Jurkat, Clone E6-1 (cell line): ENCODE results near the gene ZNF281.
"Not testable (repeated sequence)": the region's sequence is repeated elsewhere in the genome, so short reads cannot be mapped to it uniquely, and the experiment has no call there.

Experiments used
- DNase-seq: peaks from one replicate; pipeline ENCODE4 v3.0.0-alpha.2; 2011; ENCODE audit warnings: low read depth, low spot score
- H3K4me3 ChIP-seq: 2 replicates; pipeline ENCODE4 v1.5.1; 2011; ENCODE audit warnings: mild to moderate bottlenecking, low read length, control low read depth, moderate library complexity

ZNF281 gene

DNA sequence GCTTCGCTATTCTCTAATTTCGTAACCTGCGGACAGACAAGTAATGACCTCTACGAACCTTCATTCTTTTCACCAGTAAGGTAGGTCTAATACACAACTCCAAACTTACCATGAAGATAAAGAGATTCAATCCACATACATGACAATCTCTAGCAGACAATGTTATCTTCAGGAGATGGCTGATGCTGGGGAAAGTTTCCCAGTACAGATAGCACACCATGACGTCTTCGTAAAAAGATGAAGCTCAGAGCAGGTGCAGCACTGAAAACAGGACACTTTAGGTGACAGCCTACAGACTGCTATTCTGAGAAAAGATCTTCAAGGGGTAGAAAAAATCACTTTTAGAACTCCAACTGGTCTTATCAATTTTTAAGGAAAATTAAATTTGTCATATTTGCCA, 41.3 kb downstream of the ZNF281 start:
- H3K4me3 ChIP-seq, result no peak overlapping the region
- DNase-seq, result no peak

DNA sequence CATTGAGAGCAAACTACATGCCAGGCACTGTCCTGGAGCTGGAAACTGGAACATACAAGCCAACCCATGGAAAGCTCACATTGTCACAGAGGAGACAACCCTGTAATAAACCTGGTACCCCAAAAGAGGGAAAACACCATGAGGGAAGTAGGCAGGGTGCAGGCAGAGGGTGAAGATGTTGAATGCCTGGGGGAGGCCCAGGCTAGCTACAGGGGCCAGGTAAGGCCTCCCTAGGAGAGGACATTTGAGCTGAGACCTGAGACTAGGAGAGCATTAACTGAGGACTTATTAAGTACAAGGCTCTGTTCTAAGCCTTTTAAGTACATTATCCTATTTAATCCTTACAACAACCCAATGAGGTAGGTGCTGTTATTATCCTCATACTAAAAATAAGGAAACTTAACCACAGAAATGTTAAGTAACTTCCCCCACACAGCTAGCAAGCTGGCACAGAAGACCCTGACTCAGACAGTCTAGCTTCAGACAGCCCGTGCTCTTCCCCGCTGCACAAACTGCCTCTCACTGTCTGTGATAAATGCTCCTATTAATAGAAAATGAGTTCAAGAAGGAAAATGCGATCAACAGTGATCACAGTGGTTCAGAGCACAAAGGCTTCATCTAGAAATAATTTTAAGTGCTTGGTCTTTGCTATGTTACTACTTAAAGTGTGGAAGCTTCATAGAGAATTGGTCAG, 41.8 kb downstream of the ZNF281 start:
- H3K4me3 ChIP-seq, result no peak overlapping the region
- no peak for DNase-seq

DNA sequence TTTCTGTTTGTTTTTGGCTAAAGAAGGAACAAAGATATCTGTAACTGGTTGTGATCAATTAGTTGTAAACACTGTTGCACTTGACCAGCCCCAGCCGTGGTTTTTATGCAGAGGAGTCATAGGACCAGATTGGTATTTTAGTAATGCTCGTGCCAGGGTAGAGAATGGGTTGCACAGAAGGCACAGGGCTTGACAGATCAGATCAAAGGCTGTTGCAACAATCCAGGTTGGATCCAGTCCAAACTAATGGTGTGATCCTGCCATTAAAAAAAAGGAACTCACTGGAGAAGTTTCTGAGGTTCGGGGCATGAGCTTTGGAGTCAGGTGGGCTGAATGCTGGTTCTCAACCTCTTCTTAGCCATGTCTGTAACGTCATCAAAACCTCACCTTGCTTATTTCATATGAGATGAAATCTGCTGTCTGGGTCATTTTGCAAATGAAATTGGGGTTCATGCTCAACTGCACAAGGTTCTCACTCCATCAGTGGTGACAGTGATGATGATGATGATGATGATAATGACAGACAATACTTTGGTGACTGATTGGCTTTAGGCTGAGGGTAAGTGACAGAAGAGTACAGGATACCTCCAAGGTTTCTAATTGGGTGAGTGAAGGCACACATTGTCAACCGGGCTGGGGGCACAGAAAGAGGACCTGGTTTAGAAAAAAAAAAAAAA, 43.1 kb downstream of the ZNF281 start:
- DNase-seq, result no peak

DNA sequence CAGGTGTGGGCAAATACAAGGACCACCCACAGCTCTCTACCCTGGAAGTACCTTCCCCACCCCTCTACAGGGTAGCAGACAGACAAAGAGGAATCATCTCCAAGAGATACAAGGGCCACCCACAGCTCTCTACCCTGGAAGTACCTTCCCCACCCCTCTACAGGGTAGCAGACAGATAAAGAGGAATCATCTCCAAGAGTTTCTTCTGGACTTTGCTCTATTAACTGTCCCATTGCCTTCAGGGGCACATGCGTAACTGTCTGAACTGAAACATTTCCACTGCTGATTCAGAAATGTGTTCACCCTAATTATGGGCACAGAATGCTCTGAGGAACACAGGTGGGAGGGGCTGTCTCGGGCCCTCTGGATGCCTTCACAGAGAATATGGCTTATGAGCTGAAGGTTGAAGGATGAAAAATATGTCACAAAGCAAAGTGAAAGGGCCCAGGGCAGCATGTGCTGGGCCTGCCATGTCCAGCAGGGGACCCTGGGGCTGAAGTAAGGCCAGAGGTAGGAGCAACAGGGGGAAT, 43.9 kb downstream of the ZNF281 start:
- no peak for DNase-seq
- H3K4me3 ChIP-seq, result no peak overlapping the region

More for the DNA sequence above, 43.1 kb downstream of the ZNF281 start:
- H3K4me3 ChIP-seq, result no peak overlapping the region

DNA sequence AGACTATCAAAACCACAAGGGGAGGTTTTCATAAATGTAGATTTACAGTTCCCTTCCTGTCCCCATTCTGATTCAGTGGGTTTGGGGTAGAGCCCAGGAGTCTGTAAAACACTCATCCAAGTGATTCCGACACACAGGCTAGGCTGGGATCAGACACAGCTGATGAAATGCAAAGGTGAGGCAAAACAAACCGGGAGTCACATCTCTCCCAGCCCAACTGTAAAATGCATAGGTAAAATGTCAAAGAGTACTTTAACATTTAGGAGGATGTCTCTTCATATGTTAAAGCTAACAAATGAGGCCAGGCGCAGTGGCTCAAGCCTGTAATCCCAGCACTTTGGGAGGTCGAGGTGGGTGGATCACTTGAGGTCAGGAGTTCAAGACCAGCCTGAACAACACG, 45.0 kb downstream of the ZNF281 start:
- no peak for DNase-seq
- no peak overlapping the region for H3K4me3 ChIP-seq

DNA sequence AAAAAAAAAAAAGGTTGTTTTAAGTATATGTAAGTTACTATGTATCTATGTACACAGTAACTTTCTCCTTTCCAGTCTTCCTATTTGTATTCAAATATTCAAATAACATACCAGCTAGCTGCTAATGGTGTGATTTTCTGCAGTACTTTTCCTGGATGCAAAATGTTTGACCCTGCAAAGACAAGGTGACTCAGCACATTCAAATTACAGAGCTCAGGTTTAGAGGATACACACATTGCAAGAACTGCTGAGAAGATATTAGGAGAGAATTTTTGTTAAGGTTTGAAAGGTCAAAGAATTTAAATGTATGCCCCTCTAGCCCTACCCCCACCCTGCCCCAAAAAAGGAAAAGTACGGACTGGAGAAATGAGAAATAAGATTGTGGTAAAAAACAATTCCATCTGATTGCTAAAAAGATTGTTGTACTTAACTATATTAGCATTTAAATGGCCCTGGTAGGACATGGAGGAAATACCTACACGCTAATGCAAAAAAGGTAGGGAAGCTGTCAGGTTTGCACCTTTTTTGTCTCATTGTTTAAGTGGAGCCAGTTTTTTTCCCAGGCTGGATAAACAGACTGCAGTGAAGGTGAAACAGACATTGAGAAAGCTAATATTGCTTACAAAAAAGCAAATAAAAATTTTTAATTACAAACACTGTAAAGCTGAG, 45.6 kb downstream of the ZNF281 start:
- no peak overlapping the region for H3K4me3 ChIP-seq
- DNase-seq, result no peak

DNA sequence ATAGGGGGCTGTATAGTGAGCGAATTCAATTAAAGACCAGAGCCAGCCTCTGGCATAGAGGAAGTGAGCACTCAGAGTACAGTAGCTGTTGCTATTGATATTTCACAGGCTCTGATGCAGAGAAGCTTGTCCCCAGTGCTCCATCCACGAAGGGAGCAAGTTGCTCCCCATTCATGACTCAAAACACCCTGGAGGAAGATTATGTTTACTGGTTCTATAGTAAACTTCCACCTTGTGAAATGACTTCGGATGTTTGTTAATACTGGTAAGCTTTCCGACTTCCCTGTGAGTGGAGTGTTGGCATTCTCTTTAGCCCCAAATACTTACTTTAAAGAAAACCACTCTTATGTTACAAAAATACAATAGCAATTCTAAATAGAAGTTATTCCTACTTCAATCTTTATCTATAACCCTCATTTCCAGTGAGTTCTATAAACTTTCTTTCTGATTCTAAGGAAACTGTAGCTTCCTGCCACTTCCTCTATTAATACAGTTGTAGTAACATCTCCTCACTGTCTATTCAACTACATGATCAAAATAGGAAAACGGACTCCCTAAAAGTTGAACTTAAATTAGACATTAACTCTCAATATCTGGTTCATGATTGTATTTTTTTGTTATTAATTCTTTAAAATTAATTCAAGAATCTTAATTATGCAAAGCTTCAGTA, 46.4 kb downstream of the ZNF281 start:
- no peak overlapping the region for H3K4me3 ChIP-seq

DNA sequence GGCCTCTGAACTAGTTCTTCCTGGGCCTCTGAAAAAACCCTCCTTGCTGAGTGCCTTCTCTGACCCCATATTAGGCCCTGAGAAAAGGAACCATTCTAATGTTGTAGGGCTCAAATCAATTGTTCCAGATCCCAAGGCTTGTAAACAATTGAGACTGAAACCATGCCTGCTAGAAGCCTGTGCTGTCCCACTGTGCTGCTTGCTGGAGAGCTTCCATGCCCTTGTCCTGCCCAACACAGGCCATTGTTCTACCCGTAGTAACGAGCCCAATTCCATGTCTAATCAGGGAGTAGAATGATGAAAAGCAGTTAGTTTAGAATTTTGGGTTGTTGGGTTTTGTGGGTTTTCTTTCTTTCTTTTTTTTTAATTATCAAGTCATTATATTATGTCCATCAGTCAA, 47.4 kb downstream of the ZNF281 start:
- H3K4me3 ChIP-seq, result no peak overlapping the region
- no peak for DNase-seq

More for the DNA sequence above, 46.4 kb downstream of the ZNF281 start:
- DNase-seq, result no peak

DNA sequence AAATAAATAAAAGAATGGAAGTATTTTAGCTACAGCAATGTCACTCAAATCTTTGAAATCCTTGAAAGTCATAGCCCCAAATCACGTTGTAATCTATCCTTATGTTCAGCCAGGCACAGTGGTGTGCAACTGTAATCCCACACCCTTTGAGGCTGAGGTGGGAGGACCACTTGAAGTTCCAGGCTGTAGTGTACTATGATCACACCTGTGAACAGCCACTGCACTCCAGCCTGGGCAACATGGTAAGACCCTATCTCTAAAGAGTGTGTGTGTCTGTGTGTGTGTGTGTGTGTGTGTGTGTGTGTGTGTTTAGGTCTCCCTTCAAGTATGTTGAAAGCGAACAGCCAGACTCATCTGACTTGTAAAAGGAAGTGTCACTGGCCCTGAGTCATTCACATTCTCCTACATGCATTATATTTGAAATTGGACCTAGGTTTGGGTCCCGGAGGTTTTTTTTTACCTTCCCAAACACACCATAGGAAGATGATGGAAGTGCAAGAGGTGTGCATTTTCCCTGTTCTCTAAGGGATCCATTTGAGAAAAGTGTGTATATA, 50.1 kb downstream of the ZNF281 start:
- DNase-seq, result no peak
- H3K4me3 ChIP-seq, result no peak overlapping the region

DNA sequence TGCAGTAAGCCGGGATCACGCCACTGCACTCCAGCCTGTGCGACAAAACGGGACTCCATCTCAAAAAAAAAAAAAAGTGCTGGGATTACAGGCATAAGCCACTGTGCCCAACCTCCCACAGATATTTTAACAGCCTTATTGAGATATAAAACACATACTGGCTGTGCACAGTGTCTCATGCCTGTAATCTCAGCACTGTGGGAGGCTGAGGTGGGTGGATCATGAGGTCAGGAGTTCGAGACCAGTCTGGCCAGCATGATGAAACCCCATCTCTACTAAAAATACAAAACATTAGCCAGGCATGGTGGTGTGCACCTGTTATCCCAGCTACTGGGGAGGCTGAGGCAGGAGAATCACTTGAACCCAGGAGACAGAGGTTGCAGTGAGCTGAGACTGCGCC, 51.9 kb downstream of the ZNF281 start:
- not testable (repeated sequence) for DNase-seq, H3K4me3 ChIP-seq

DNA sequence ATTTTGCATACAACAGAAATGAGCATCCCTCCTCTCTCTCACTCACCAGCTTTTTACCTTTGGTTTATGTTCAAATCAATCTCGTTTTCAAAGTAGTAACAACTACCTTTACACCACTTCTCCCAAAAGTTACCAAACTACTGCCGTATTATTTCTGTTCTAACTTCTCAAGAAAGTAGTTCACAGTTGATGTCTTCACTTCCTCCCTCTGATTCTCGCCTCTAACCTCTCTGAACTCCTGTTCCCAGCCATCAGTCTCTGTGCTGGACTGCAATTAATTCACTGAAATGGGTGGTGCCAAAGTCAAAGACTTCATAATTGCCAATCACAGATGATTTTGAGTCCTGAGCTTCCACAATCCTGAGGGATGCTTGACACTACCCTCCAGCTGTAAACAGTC, 54.0 kb downstream of the ZNF281 start:
- no peak for DNase-seq
- no peak overlapping the region for H3K4me3 ChIP-seq
